Middle frontal gyrus (tissue), 1 donor: ENCODE measurements around the gene CALM3.
"Not testable (repeated sequence)": the region's sequence is repeated elsewhere in the genome, so short reads cannot be mapped to it uniquely, and the experiment has no call there.

Experiments
- DNase-seq: peaks from one replicate; pipeline ENCODE4 v3.0.0-alpha.2; 2015; ENCODE audit warnings: low spot score; ENCODE audit errors: extremely low spot score

Gene CALM3

GRCh38 chr19:46614114-46614722 lies 13.1 kb downstream of the CALM3 start:
- DNase-seq: peak; percentile 76

- DNase-seq: no peak
These were observed 14.8 kb downstream of the CALM3 start for GRCh38 chr19:46615966-46616365.

GRCh38 chr19:46616631-46617322 lies 15.6 kb downstream of the CALM3 start:
- DNase-seq: no peak

- no peak for DNase-seq
These were observed 16.5 kb downstream of the CALM3 start for GRCh38 chr19:46617601-46618000.

- no peak for DNase-seq
These were observed 17.6 kb downstream of the CALM3 start for GRCh38 chr19:46618670-46619231.

GRCh38 chr19:46620267-46620666 lies 19.1 kb downstream of the CALM3 start:
- DNase-seq: no peak

GRCh38 chr19:46620716-46621115 lies 19.6 kb downstream of the CALM3 start:
- no peak for DNase-seq

GRCh38 chr19:46621191-46622117 lies 20.3 kb downstream of the CALM3 start:
- DNase-seq: no peak

GRCh38 chr19:46622118-46622446 lies 21.0 kb downstream of the CALM3 start:
- DNase-seq: no peak

- no peak for DNase-seq
These were observed 22.9 kb downstream of the CALM3 start for GRCh38 chr19:46623915-46624502.

- no peak for DNase-seq
These were observed 24.0 kb downstream of the CALM3 start, which contains the start of gene PTGIR for GRCh38 chr19:46624958-46625661. Gene PTGIR (minus strand): TSS chr19:46625089. CDS start chr19:46624225, 864 bp downstream.

- no peak for DNase-seq
These were observed 24.6 kb downstream of the CALM3 start for GRCh38 chr19:46625731-46626130.

GRCh38 chr19:46626446-46626845 lies 25.3 kb downstream of the CALM3 start:
- no peak for DNase-seq

- DNase-seq: not testable (repeated sequence)
These were observed 27.8 kb downstream of the CALM3 start for GRCh38 chr19:46628970-46629369.

GRCh38 chr19:46629546-46630025 lies 28.5 kb downstream of the CALM3 start:
- DNase-seq: no peak

- DNase-seq: no peak
These were observed 29.6 kb downstream of the CALM3 start for GRCh38 chr19:46630586-46631205.

GRCh38 chr19:46631481-46631880 lies 30.4 kb downstream of the CALM3 start:
- DNase-seq: no peak

GRCh38 chr19:46633130-46633529 lies 32.0 kb downstream of the CALM3 start:
- DNase-seq: no peak

- DNase-seq: no peak
These were observed 33.0 kb downstream of the CALM3 start for GRCh38 chr19:46634045-46634655.
